IPS-15b (cell line): ENCODE measurements around the gene FMNL2.
"Not testable (repeated sequence)": the region's sequence is repeated elsewhere in the genome, so short reads cannot be mapped to it uniquely, and the experiment has no call there.

Experiments
- H3K27me3 ChIP-seq: one replicate; pipeline ENCODE4 v1.6.1; 2013; ENCODE audit warnings: low read length; ENCODE audit not compliant: control insufficient read depth, insufficient read depth
- H3K36me3 ChIP-seq: one replicate; pipeline ENCODE4 v1.6.1; 2013; ENCODE audit warnings: low read length; ENCODE audit not compliant: control insufficient read depth, insufficient read depth
- H3K4me1 ChIP-seq: one replicate; pipeline ENCODE4 v1.6.1; 2013; ENCODE audit warnings: mild to moderate bottlenecking, low read length; ENCODE audit not compliant: control insufficient read depth, insufficient read depth
- H3K4me3 ChIP-seq: one replicate; pipeline ENCODE4 v1.5.1; 2013; ENCODE audit warnings: low read depth, low read length
- H3K9ac ChIP-seq: one replicate; pipeline ENCODE4 v1.6.1; 2013; ENCODE audit warnings: low read depth, mild to moderate bottlenecking, low read length
- H3K9me3 ChIP-seq: one replicate; pipeline ENCODE4 v1.6.1; 2013; ENCODE audit warnings: mild to moderate bottlenecking, low read length; ENCODE audit not compliant: control insufficient read depth, insufficient read depth

The FMNL2 gene

DNA sequence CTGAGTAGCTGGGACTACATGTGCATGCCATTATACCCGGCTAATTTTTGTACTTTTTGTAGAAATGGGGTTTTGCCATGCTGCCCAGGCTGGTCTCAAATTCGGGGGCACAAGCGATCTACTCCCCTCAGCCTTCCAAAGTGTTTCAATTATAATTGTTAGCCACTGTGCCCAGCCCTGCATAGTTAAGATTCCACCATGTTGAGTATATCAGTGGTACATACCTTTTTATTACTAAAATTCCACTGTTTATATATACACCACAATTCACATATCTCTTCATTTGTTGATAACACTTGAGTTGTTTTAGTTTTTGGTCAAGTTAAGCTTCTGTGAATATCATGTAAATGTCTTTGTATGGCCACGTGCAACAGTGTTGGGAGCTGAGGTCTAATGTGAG lies 12.8 kb upstream of the FMNL2 start:
- no peaks in the 10 kb centered on the region for H3K36me3 ChIP-seq
- no peak overlapping the region for H3K9ac ChIP-seq
- no peak overlapping the region for H3K4me3 ChIP-seq
- H3K4me1 ChIP-seq = no peaks in the 10 kb centered on the region
- no peaks in the 10 kb centered on the region for H3K9me3 ChIP-seq
- no peaks in the 10 kb centered on the region for H3K27me3 ChIP-seq

DNA sequence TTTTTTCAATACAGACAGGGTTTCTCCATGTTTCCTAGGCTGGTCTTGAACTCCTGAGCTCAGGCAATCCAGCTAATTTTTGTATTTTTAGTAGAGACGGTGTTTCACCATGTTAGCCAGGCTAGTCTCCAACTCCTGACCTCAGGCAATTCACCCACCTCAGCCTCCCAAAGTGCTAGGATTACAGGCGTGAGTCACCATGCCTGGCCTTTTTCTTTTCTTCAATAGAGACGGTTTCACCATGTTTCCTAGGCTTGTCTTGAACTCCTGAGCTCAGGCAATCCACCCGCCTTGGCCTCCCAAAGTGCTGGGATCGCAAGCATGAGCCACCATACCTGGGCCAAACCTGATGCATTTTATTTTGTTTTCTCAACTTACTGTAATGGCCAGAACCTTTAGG lies 9.8 kb upstream of the FMNL2 start:
- H3K36me3 ChIP-seq, H3K4me3 ChIP-seq, H3K9ac ChIP-seq, H3K4me1 ChIP-seq, H3K9me3 ChIP-seq, H3K27me3 ChIP-seq: not testable (repeated sequence)

DNA sequence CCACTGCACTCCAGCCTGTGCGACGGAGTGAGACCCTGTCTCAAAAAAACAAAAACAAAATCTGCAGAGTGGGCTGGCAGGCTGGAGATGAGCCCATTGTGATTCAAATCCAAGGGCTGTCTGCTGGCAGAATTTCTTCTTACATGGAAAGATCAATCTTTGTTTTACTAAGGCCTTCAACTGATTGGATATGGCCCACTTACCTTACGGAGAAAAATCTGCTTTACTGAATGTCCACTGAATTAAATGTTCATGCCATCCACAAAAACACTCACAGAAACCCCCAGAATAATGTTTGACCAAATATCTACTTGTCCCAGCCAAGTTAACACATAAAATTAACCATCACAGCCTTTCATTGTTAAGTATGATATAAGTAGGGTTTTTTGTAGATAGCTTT lies 8.3 kb upstream of the FMNL2 start:
- Histone ChIP-seq H3K4me1 (no peaks in the 10 kb centered on the region), H3K9me3 (no peaks in the 10 kb centered on the region), H3K9ac (no peak overlapping the region), H3K36me3 (no peaks in the 10 kb centered on the region), H3K4me3 (no peak overlapping the region), H3K27me3 (no peaks in the 10 kb centered on the region)

DNA sequence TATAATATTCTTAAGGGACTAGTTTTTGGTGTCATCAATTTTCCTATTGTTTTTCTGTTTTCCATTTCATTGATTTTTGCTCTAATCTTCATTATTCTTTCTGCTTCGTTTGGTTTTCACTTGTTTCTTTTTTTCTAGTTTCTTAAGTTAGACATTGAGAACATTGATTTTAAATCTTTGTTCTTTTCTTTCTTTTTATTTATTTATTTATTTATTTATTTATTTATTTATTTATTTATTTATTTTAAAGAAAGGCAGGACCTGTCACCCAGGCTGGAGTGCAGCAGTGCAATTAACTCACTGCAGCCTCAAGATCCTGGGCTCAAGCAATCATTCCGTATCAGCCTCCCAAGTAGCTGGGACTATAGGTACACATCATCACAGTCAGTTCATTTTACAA lies 7.0 kb upstream of the FMNL2 start:
- Histone ChIP-seq H3K27me3 (no peaks in the 10 kb centered on the region), H3K9me3 (no peaks in the 10 kb centered on the region), H3K36me3 (no peaks in the 10 kb centered on the region), H3K4me3 (no peak overlapping the region), H3K4me1 (no peaks in the 10 kb centered on the region), H3K9ac (no peak overlapping the region)

DNA sequence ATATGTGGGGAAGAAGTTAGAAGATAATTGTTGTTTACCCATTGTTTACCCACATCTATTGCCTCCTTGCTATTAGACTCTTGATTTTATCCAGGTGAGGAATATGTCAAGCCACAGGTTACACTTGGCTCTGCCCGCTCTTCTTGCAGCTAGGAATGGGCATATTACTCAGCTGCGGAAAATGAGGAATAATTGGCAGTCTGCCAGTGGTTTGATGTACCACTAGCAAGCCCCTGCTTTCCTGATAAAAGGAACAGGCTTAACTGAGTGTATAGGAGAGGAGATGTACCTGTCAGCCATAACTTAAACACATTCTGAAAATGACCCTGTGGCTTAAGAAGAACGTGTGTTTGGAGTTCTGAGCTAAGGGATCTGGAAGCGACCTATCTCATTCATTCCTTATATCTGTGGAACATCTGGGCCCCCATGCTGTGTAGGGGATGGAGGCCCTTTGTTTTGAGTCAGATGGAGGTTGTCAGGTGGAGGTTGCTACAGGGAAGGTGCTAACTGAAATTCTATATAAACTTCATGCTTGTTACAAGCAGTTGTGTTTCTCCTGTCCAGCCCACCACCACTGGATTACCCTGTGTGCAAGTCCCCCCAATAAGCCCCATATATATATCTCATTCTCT lies 4.6 kb upstream of the FMNL2 start:
- H3K27me3 ChIP-seq = peaks cover 4% of the 10 kb centered on the region
- H3K36me3 ChIP-seq = no peaks in the 10 kb centered on the region
- no peaks in the 10 kb centered on the region for H3K4me1 ChIP-seq
- H3K4me3 ChIP-seq = no peak overlapping the region
- no peak overlapping the region for H3K9ac ChIP-seq
- no peaks in the 10 kb centered on the region for H3K9me3 ChIP-seq

DNA sequence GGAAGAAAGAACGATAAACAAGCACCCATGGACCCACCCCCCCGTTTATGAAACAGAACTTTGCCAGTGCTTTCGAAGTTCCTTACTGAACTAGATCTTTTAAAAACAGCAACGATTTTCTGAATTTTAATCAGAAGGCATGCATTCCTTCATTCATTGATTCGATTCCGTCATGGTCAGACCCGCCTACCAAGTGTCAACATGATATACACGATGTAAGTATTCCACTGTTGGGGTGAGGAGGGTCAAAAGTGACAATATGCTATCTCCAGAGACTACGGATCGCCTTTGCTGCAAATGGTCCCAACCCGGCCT lies 316 bp upstream of the FMNL2 start:
- Histone ChIP-seq H3K9ac (no peak overlapping the region), H3K9me3 (no peaks in the 10 kb centered on the region), H3K4me1 (peaks cover 11% of the 10 kb centered on the region), H3K27me3 (peaks cover 4% of the 10 kb centered on the region), H3K36me3 (no peaks in the 10 kb centered on the region), H3K4me3 (peak overlapping the region; percentile 87)

DNA sequence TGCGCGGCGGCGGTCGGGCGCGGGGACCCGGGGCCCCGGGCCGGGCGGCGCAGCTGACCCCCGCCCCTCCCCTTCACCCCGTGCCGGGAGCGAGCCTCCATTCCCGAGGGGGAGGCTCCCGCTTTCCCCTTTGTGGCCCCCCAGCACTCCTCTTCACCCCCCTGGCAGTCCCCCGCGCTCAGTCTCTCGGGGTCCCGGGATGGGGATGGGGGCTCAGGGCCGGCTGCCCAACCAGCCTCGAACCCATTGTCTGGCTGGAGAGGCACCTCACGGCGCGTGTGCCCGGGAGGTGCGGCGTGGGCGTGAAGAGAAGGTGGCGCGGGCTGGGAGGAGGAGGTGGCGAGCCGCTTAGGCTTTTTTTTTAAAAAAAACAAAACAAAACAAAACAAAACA lies 748 bp downstream of the FMNL2 start:
- no peaks in the 10 kb centered on the region for H3K36me3 ChIP-seq
- no peaks in the 10 kb centered on the region for H3K9me3 ChIP-seq
- H3K9ac ChIP-seq = peak overlapping the region; percentile 63
- H3K4me3 ChIP-seq = peak overlapping the region; percentile 87
- peaks cover 4% of the 10 kb centered on the region for H3K27me3 ChIP-seq
- H3K4me1 ChIP-seq = peaks cover 11% of the 10 kb centered on the region

DNA sequence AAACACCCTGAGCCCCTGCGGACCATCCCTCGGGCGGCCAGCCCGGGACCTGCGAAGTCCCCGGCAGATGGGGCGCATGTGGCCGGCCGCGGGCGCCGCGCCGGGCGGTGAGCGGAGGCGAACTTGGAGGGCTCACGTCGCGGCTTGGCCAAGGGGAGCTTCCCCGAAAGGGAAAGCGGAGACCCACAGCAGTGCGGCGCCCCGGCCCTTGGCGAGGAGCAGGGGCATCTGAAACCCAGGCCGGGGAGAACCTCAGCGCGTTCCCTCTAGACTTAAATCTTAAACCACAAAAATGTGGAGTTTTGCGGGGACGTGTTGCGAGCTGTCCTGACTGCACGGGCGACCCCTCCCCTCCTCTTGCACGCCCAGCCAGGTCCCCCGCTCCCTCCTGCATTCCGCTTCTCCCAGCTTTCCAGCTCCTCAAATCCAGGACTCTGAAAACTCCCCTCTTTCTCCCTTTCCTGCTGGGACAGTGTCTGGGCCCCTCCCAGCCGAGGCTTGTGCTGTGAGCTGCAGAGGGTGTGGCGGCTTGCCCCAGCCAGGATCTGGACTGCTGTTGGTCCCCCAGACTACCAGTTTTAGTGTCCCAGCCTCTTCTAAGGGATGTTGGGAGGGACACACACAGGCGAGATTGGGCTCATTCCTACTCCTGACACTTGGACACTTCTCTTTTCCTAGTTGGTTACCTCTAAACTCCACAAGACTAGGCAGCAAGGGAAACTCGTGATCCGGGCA lies 1.3 kb downstream of the FMNL2 start:
- H3K4me3 ChIP-seq = peak overlapping the region; percentile 87
- H3K36me3 ChIP-seq = no peaks in the 10 kb centered on the region
- H3K27me3 ChIP-seq = peaks cover 4% of the 10 kb centered on the region
- peaks cover 11% of the 10 kb centered on the region for H3K4me1 ChIP-seq
- peak overlapping the region; percentile 71 for H3K9ac ChIP-seq
- H3K9me3 ChIP-seq = no peaks in the 10 kb centered on the region

DNA sequence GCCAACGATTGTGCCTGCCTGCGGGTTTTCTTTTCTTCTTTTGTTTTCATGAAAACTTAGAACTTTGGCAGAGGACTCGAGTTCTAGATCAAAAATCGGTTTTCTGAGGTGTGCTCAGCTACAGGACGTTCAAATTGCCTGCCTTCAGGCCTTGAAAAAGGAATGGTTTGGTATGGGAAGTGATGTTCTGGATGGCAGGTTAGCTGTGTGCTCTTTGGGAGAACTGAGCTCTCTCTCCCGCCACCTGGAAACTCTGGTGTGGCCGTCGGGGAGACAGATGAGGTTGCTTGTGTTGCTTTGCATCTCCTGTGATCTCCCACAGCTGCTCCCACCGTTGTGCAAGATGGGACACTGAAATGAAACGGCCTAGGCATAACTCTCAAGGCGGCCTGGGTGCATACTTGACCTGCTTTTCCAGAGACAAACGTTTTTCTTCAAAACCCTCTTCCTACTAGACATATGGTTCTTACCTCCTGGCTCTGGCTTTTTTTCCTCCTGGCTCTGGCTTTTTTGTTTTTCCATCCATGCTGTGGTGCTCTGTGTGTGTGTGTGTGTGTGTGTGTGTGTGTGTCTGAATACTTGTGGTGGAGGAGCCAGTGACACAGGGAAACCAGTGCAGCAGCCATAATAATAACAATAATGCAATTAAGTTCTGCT lies 2.0 kb downstream of the FMNL2 start:
- Histone ChIP-seq H3K4me3 (peak overlapping the region; percentile 87), H3K36me3 (no peaks in the 10 kb centered on the region), H3K4me1 (peaks cover 11% of the 10 kb centered on the region), H3K9ac (peak overlapping the region; percentile 71), H3K9me3 (no peaks in the 10 kb centered on the region), H3K27me3 (peaks cover 4% of the 10 kb centered on the region)

DNA sequence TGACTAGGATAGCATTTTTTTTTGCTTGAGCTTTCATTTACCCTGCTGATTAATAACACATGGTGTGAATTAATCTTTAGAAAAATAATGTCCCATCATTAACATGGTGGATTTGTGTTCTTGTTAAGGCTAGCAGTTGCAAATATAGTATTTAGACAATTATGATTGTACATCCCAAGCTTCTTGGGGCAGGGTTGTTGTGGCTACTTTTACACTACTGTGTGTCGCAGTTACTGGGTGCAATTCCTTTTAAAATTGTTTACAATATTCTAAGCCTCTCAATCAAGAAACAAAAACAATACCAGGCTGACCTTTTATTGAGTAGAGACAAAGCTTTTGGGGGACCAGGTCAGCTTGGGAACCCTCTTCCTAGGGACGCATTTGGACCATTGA lies 2.5 kb downstream of the FMNL2 start:
- Histone ChIP-seq H3K27me3 (peaks cover 4% of the 10 kb centered on the region), H3K4me1 (peaks cover 11% of the 10 kb centered on the region), H3K4me3 (peak overlapping the region; percentile 87), H3K9me3 (no peaks in the 10 kb centered on the region), H3K9ac (no peak overlapping the region), H3K36me3 (no peaks in the 10 kb centered on the region)

DNA sequence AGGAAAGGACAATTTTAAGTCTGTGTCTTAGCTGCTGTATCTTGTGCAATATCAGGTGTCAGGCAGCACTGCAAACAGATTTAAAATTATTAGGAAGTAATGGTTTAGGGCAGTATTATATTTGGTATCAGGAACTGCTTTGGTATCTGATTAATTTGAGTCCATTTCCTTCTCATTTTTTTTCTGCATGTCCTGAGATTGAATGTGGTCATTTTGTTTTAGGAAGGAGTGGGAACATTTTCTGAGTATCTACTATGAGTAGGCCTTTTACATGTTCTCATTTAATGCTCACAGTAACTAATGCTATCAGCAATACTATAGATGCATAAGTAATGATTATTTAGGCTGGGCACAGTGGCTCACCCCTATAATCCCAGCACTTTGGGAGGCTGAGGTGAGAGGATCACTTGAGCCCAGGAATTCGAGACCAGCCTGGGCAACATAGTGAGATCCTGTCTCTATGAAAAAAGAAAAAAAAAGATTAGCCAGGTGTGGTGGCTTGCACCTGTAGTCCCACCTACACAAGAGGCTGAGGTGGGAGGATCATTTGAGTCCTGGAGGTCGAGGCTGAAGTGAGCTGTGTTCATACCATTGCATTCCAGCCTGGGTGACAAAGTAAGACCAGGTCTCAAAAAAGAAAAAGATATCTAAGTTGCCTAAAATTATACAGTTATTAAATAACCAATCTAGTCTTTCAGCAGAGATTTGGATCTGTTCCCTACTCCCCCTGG lies 4.7 kb downstream of the FMNL2 start:
- Histone ChIP-seq H3K4me1 (peaks cover 16% of the 10 kb centered on the region), H3K4me3 (no peak overlapping the region), H3K9ac (no peak overlapping the region), H3K9me3 (no peaks in the 10 kb centered on the region), H3K27me3 (no peaks in the 10 kb centered on the region), H3K36me3 (no peaks in the 10 kb centered on the region)
